Measurements from ENCODE around the gene TDP1. TPM values are rescaled to one million over a fixed set of nuclear protein-coding genes. Genes with fewer than 3 reads are reported as not detected.

The TDP1 gene
- total and polyA plus RNA-seq, 7 donors: 6.0 to 11.7 (median 6.8) TPM

- DNase-seq: no peak
- H3K36me3 ChIP-seq: peaks cover 1 to 64% (median 11%) of the 10 kb centered on the region in 4 donors
- intact Hi-C loops (cut with DNase I): no loop called here
- H3K27me3 ChIP-seq: no peaks in the 10 kb centered on the region
- H3K4me1 ChIP-seq: no peaks in the 10 kb centered on the region
- H3K9me3 ChIP-seq: no peaks in the 10 kb centered on the region
- no peak for TF ChIP-seq POLR2AphosphoS5 (IDR thresholded peaks at IDR 0.05)
- TF ChIP-seq POLR2A (IDR thresholded peaks at IDR 0.05): no peak
- no peak for TF ChIP-seq EP300 (IDR thresholded peaks at IDR 0.05)
- no peak for TF ChIP-seq CTCF (IDR thresholded peaks at IDR 0.05)
- no peak overlapping the region for H3K27ac ChIP-seq
- no peak overlapping the region for H3K4me3 ChIP-seq
Measured at GRCh38 chr14:89987161-89987475, 31.4 kb downstream of the TDP1 start.

GRCh38 chr14:89988787-89989186, 33.1 kb downstream of the TDP1 start:
- Histone ChIP-seq H3K27ac (no peak overlapping the region), H3K9me3 (no peaks in the 10 kb centered on the region), H3K4me3 (no peak overlapping the region), H3K36me3 (peaks cover 3 to 67% (median 14%) of the 10 kb centered on the region in 4 donors), H3K4me1 (no peaks in the 10 kb centered on the region), H3K27me3 (no peaks in the 10 kb centered on the region)
- TF ChIP-seq POLR2AphosphoS5 (IDR thresholded peaks at IDR 0.05) (no peak), EP300 (IDR thresholded peaks at IDR 0.05) (no peak), CTCF (IDR thresholded peaks at IDR 0.05) (no peak), POLR2A (IDR thresholded peaks at IDR 0.05) (no peak)
- WGBS, 2 donors: 94 to 97% methylated on average over 5 of the region's 5 CpGs
- no peak for DNase-seq
- intact Hi-C loops (cut with DNase I): no loop called here

- Histone ChIP-seq H3K27me3 (no peaks in the 10 kb centered on the region), H3K4me3 (no peak overlapping the region), H3K9me3 (no peaks in the 10 kb centered on the region), H3K27ac (no peak overlapping the region), H3K36me3 (peaks cover 3 to 78% (median 14%) of the 10 kb centered on the region in 4 donors), H3K4me1 (no peaks in the 10 kb centered on the region)
- DNase-seq: no peak
- 95 to 97% methylated on average over 5 of the region's 5 CpGs for WGBS, 2 donors
- TF ChIP-seq EP300 (IDR thresholded peaks at IDR 0.05) (no peak), CTCF (IDR thresholded peaks at IDR 0.05) (no peak), POLR2A (IDR thresholded peaks at IDR 0.05) (no peak), POLR2AphosphoS5 (IDR thresholded peaks at IDR 0.05) (no peak)
- intact Hi-C loops (cut with DNase I): no loop called here
Measured at GRCh38 chr14:89990218-89990617, 34.5 kb downstream of the TDP1 start.

GRCh38 chr14:89990623-89991275, 35.0 kb downstream of the TDP1 start:
- no peak for TF ChIP-seq EP300 (IDR thresholded peaks at IDR 0.05)
- TF ChIP-seq POLR2A (IDR thresholded peaks at IDR 0.05): no peak
- TF ChIP-seq CTCF (IDR thresholded peaks at IDR 0.05): no peak
- no peak for TF ChIP-seq POLR2AphosphoS5 (IDR thresholded peaks at IDR 0.05)
- no peaks in the 10 kb centered on the region for H3K27me3 ChIP-seq
- no peak overlapping the region for H3K27ac ChIP-seq
- intact Hi-C loops (cut with DNase I): no loop called here
- 42 to 67% methylated on average over 2 of the region's 2 CpGs for WGBS, 2 donors
- no peak for DNase-seq
- H3K4me1 ChIP-seq: no peaks in the 10 kb centered on the region
- H3K4me3 ChIP-seq: no peak overlapping the region
- peaks cover 3 to 78% (median 14%) of the 10 kb centered on the region in 4 donors for H3K36me3 ChIP-seq
- H3K9me3 ChIP-seq: no peaks in the 10 kb centered on the region

GRCh38 chr14:89992273-89992672, 36.5 kb downstream of the TDP1 start:
- DNase-seq: no peak

More at GRCh38 chr14:89992273-89992672, 36.5 kb downstream of the TDP1 start:
- H3K9me3 ChIP-seq: no peaks in the 10 kb centered on the region
- H3K27me3 ChIP-seq: no peaks in the 10 kb centered on the region
- no peak overlapping the region for H3K27ac ChIP-seq
- TF ChIP-seq EP300 (IDR thresholded peaks at IDR 0.05): no peak
- intact Hi-C loops (cut with DNase I): no loop called here
- 93 to 94% methylated on average over 3 of the region's 3 CpGs for WGBS, 2 donors
- peaks cover 3 to 77% (median 21%) of the 10 kb centered on the region in 4 donors for H3K36me3 ChIP-seq
- no peak overlapping the region for H3K4me3 ChIP-seq
- H3K4me1 ChIP-seq: no peaks in the 10 kb centered on the region
